ENCODE data around the gene SEMA6C. TPM values are rescaled to one million over a fixed set of nuclear protein-coding genes. Genes with fewer than 3 reads are reported as not detected.

The SEMA6C gene
- total and polyA plus RNA-seq, 2 of the 8 experiments (the other 6 are each of a cell fraction or from before 2014, with no cell fraction given), result 12.2 to 15.7 TPM

DNA sequence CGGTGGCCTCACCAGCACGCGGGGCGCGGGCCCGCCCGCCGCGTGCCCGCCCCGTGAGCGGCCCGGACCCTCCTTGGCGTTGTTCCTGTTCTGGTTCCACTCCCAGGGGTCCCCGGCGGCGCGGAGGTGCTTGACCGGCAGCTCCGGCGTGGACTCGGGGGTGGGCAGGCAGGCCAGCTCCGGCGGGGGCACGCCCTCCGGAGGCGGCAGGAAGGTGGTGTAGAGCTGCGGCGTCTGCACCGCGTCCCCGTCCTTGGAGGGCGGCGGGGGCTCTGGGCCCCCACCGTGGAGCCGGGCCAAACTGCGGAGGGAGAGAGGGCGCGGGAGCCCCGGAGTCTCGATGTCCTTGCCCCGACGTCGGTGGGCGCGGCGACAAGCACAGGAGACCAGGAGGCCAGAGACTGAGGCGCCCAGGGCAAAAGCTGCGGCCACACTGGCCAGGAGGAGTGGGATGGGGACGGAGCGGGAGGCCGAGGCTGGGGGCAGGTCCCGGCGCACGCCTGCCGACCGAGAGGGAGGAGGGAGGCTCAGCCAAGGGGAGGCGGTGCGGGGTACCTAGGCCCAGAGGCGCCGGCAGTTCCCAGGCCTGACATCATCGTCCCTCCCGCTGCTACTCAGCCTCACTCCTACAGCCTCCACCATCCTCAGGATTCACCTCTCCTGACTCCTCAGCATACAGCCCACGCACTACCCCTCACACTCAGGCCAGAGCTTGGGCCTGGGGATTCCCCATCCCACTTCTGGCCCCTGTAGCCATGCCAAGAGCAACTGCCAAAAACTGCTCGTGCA, 13.2 kb downstream of the SEMA6C start:
- H3K79me2 ChIP-seq (ENCODE audit: control insufficient read depth in 1 of 2, insufficient read depth in 2 of 2, low read length in 2 of 2), result no peaks in the 10 kb centered on the region
- 8% methylated on average over 50 of the region's 65 CpGs; no CpG with 5 or more reads in 1 of the 2 experiments for WGBS, 2 experiments (ENCODE audit: extremely low coverage in 1 of 2, insufficient coverage in 1 of 2, insufficient read length in 1 of 2, insufficient replicate concordance in 2 of 2, low coverage in 1 of 2, low lambda C conversion rate in 2 of 2, missing lambda C conversion rate in 1 of 2)
- no peak overlapping the region for H3K23ac ChIP-seq (ENCODE audit: insufficient read length)
- peak overlapping the region; percentile 36 to 64 (median 44) for H3K4me3 ChIP-seq (ENCODE audit: extremely low read depth in 1 of 4, insufficient read depth in 2 of 4, low read depth in 3 of 4, low read length in 4 of 4)
- H4K8ac ChIP-seq (ENCODE audit: extremely low read depth, insufficient read depth, low read length), result peak overlapping the region; percentile 62
- H3K27me3 ChIP-seq (replicated peaks in 1 of 4; ENCODE audit: control insufficient read depth in 3 of 4, extremely low read depth in 1 of 4, insufficient read depth in 3 of 4, low read length in 3 of 4), result peaks cover 0 to 28% (median 20%) of the 10 kb centered on the region in 4 experiments; a peak in 5 of 7 replicates
- H3K56ac ChIP-seq (replicated peaks; ENCODE audit: insufficient read length, low read depth, low read length), result no peak overlapping the region
- H2AK5ac ChIP-seq (ENCODE audit: low read depth, low read length), result no peak overlapping the region
- peak overlapping the region; percentile 84 to 90 for H3K4me2 ChIP-seq (ENCODE audit: insufficient read depth in 1 of 2, low read depth in 2 of 2, low read length in 2 of 2)
- H3K9ac ChIP-seq (replicated peaks in 1 of 4; ENCODE audit: extremely low read depth in 1 of 4, low read depth in 3 of 4, low read length in 3 of 4), result peak overlapping the region in 2 of 4 experiments; percentile 9 to 61; a peak in 2 of 7 replicates
- H2BK120ac ChIP-seq (replicated peaks; ENCODE audit: low read depth, low read length), result no peak overlapping the region
- no peaks in the 10 kb centered on the region for H3K9me3 ChIP-seq (ENCODE audit: insufficient read depth in 2 of 2, low read depth in 1 of 2, low read length in 1 of 2)
- no peaks in the 10 kb centered on the region for H3K79me1 ChIP-seq (ENCODE audit: low read depth, low read length)
- H2AFZ ChIP-seq (ENCODE audit: low read length), result no peak overlapping the region
- H2BK5ac ChIP-seq (ENCODE audit: low read depth, low read length), result no peak overlapping the region
- H2BK12ac ChIP-seq (ENCODE audit: low read depth, low read length), result no peak overlapping the region; the same call in 1 of the 2 replicates
- H2BK15ac ChIP-seq (ENCODE audit: low read length), result no peak overlapping the region
- H3K18ac ChIP-seq (ENCODE audit: extremely low read depth, low read length), result peak overlapping the region; percentile 60
- H4K91ac ChIP-seq (replicated peaks; ENCODE audit: insufficient read length, low read length), result no peak overlapping the region
- DNase-seq (ENCODE audit: low read depth in 1 of 2, low spot score in 2 of 2), result peak in 1 of 2 experiments; percentile 74
- peaks cover 0 to 12% (median 8%) of the 10 kb centered on the region in 4 experiments; a peak in 5 of 7 replicates for H3K4me1 ChIP-seq (replicated peaks in 1 of 4; ENCODE audit: control insufficient read depth in 3 of 4, insufficient read depth in 4 of 4, low read length in 3 of 4)
- no peak for FAIRE-seq
- POLR2A ChIA-PET (ENCODE audit: partially characterized antibody), result interaction anchor here (0.5 to 9.8 kb wide), 8 partner anchors 11 to 126 kb away, joined by 3 to 124 read pairs (median 4); partner anchors contain the start of genes C1orf56, MINDY1, SEMA6C and VPS72
- peaks cover 0 to 6% (median 2%) of the 10 kb centered on the region in 4 experiments; a peak in 2 of 8 replicates for H3K36me3 ChIP-seq (ENCODE audit: control insufficient read depth in 2 of 4, insufficient read depth in 4 of 4, low read length in 3 of 4)
- H3K23me2 ChIP-seq (ENCODE audit: low read depth, low read length), result peaks cover 15% of the 10 kb centered on the region
- H4K20me1 ChIP-seq (replicated peaks in 1 of 2; ENCODE audit: control insufficient read depth in 1 of 2, insufficient read depth in 2 of 2, low read length in 2 of 2), result peaks cover 3 to 4% of the 10 kb centered on the region in 2 experiments
- no peak overlapping the region for H4K5ac ChIP-seq (ENCODE audit: insufficient read length, low read depth, low read length)
- no peak overlapping the region for H3K14ac ChIP-seq (ENCODE audit: insufficient read length)
- CTCF ChIA-PET (ENCODE audit: partially characterized antibody), result interaction anchor here (0.7 to 7.9 kb wide), 7 partner anchors 9 to 62 kb away, joined by 3 to 94 read pairs (median 3); partner anchors contain the start of genes GABPB2 and TNFAIP8L2
- no peak overlapping the region for H3K4ac ChIP-seq (replicated peaks; ENCODE audit: insufficient read length, low read depth, low read length)
- H2BK20ac ChIP-seq (ENCODE audit: low read length), result no peak overlapping the region
- no peak overlapping the region for H3K27ac ChIP-seq (ENCODE audit: low read depth, low read length)
- no peak for TF ChIP-seq TAF7 (optimal IDR thresholded peaks at IDR 0.05; ENCODE audit: borderline replicate concordance, low read depth, low read length)
- TF ChIP-seq JUND (IDR thresholded peaks at IDR 0.05; ENCODE audit: low read length), result 0 out of 2 replicates have a peak, but pooled peaks have one; percentile 19
- peak; percentile 45; the same call in 1 of the 2 replicates for TF ChIP-seq RBBP5 (IDR thresholded peaks at IDR 0.05; ENCODE audit: borderline replicate concordance, low read depth, low read length)
- 0 out of 4 replicates have a peak, but pooled peaks of 1 of the 2 experiments have one; percentile 3 for TF ChIP-seq RAD21 (IDR thresholded peaks at IDR 0.05 in 1 of 2, conservative IDR thresholded peaks at IDR 0.05 in 1 of 2; ENCODE audit: low read depth in 2 of 2, low read length in 2 of 2)
- no peak for TF ChIP-seq BRCA1 (IDR thresholded peaks at IDR 0.05; ENCODE audit: low read depth, low read length)
- TF ChIP-seq SUZ12 (IDR thresholded peaks at IDR 0.05; ENCODE audit: low read length), result 0 out of 2 replicates have a peak, but pooled peaks have one; percentile 18
- TF ChIP-seq GABPA (IDR thresholded peaks at IDR 0.05; ENCODE audit: borderline replicate concordance, insufficient read depth, low read length), result 0 out of 2 replicates have a peak, but pooled peaks have one; percentile 19
- 0 out of 2 replicates have a peak, but pooled peaks have one; percentile 14 for TF ChIP-seq KDM1A (IDR thresholded peaks at IDR 0.05; ENCODE audit: borderline replicate concordance, low read length)
- TF ChIP-seq, protein P1, sequence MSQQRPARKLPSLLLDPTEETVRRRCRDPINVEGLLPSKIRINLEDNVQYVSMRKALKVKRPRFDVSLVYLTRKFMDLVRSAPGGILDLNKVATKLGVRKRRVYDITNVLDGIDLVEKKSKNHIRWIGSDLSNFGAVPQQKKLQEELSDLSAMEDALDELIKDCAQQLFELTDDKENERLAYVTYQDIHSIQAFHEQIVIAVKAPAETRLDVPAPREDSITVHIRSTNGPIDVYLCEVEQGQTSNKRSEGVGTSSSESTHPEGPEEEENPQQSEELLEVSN (IDR thresholded peaks at IDR 0.05), result peak; percentile 44; the same call in 1 of the 2 replicates
